Endometrial microvascular endothelial cells (primary cell): ENCODE results near the gene FITM1. TPM values are rescaled to one million over a fixed set of nuclear protein-coding genes. Genes with fewer than 3 reads are reported as not detected.

ENCODE experiments used
- in situ Hi-C: cut with HindIII; loops from 2 replicates; pipeline ENCODE4 v1.10.0; 2017; ENCODE audit warnings: low sequenced_read_pairs, low pct_unique_long_range_greater_than_20kb; ENCODE audit errors: inconsistent ontology term
- total RNA-seq: library from RNA; depleted of rRNA; stranded (reverse); fragments of >200 nt; gene quantifications from one replicate; pipeline ENCODE4 v1.2.3, GENCODE V29; 2015; ENCODE audit errors: inconsistent ontology term

FITM1 gene, protein sequence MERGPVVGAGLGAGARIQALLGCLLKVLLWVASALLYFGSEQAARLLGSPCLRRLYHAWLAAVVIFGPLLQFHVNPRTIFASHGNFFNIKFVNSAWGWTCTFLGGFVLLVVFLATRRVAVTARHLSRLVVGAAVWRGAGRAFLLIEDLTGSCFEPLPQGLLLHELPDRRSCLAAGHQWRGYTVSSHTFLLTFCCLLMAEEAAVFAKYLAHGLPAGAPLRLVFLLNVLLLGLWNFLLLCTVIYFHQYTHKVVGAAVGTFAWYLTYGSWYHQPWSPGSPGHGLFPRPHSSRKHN
- 3.3 TPM for total RNA-seq

GRCh38 chr14:24130380-24130716 is at the start of gene FITM1:
FITM1 (plus strand) TSS chr14:24130659; CDS start chr14:24131564, 905 bp downstream.
- in situ Hi-C loops = no loop called here

- in situ Hi-C loops = no loop called here
Observed at GRCh38 chr14:24080888-24081738, 49.3 kb upstream of the FITM1 start.

GRCh38 chr14:24081739-24082211 is 48.7 kb upstream of the FITM1 start:
- in situ Hi-C loops = no loop called here

GRCh38 chr14:24082411-24083080 is 47.9 kb upstream of the FITM1 start:
- in situ Hi-C loops = no loop called here

GRCh38 chr14:24083462-24083861 is 47.0 kb upstream of the FITM1 start:
- in situ Hi-C loops = no loop called here

- in situ Hi-C loops = no loop called here
Observed at GRCh38 chr14:24084440-24084839, 46.0 kb upstream of the FITM1 start.

DNA sequence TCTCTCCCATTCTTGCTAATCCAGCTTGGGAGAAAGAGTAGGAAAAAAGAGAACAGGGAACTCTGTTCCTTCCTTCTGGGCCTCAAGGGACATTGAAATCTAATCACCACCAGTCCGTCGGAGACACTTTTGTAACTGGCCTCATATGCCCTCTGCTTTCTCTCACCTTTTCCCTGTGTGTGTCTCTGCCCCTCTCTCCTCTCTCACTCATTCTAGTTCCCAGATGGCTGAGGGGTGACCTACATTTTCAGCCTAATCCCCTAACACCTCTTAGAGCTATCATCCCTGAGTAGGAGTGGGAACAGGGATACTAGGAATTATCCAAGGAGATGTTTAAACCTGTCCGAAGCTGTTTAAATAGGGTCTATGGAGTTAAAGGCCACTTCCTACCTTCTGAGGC is 45.2 kb upstream of the FITM1 start:
- in situ Hi-C loops = no loop called here

- in situ Hi-C loops = no loop called here
Observed at GRCh38 chr14:24086193-24086955, 44.1 kb upstream of the FITM1 start.

- in situ Hi-C loops = no loop called here
Observed at GRCh38 chr14:24087004-24087403, 43.5 kb upstream of the FITM1 start.

- in situ Hi-C loops = no loop called here
Observed at GRCh38 chr14:24088095-24088494, 42.4 kb upstream of the FITM1 start.

- in situ Hi-C loops = no loop called here
Observed at GRCh38 chr14:24089890-24090289, 40.6 kb upstream of the FITM1 start.

DNA sequence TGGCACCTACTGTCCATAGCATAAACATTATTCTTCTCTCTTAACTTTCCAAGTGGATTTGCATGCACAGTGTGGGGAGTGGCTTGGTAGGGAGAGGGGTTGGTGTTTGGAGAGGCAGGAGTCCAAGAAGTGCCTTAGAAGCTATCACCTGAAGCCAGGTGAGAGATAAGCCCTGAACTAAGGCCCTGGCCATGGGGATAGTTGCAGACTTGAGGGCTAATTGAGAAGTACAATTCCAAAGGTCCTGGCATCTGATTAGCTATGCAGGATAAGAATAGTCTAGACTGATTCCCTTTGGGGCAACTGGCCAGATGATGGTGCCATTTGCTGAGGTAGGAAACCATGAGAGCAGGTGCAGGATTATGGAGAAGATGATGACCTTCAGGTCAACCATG is 38.4 kb upstream of the FITM1 start:
- in situ Hi-C loops = no loop called here

DNA sequence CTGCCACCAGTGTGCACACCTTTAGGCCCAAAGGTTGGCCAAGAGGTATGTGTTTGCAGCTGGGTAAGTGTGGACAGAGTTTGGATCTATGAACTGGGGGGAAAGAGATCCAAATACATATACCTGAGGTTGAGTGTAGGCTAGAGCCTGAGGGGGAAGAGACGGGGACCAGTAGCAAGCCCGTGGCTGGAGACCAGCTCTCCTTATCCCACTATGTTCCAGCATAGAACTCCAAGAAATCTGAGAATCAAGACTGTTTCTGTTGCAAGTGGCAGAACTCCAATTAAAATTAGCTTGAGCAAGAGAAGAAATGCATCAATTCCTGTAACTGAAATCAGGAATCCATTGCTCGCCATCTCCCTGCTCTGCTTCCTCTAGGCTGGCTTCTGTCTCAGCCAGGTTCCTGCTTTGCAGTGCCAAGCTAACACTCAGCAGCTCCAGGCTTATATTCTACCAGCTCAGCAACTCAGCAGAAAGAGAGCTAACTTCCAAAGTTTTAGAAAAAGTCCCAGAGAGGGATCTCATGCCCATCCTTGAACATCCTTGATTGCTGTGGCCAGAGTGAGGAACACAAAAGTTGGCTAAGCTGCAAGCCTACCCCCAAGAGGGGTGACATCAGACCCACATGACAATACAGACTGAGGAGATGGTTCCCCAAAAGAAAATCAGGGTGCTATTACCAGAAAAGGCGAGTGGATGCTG is 37.8 kb upstream of the FITM1 start:
- in situ Hi-C loops = no loop called here

DNA sequence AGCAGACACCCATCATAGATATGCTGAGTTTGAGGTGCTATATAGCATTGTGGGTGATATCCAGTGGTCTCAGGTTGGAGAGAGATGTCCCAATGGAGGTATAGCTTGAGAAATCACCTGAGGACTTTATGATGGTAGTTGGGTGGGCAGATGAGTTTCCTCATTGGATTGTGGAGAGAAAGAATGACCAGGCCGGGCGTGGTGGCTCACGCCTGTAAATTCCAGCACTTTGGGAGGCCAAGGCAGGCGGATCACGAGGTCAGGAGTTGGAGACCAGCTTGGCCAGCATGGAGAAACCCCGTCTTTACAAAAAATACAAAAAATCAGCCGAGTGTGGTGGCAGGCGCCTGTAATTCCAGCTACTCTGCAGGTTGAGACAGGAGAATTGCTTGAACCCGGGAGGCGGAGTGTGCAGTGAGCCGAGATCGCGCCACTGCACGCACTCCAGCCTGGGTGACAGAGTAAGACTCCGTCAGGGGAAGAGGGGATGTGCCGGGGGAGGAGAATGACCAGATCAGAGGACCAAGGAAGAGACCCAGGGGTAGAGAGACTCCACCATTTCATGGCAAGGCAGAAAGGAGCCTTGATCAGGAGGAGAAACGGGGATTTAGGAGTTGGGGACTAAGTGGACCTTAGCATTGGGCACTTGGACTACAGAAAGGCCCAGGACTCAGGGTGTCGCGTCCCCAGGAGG is 37.1 kb upstream of the FITM1 start:
- in situ Hi-C loops = no loop called here

DNA sequence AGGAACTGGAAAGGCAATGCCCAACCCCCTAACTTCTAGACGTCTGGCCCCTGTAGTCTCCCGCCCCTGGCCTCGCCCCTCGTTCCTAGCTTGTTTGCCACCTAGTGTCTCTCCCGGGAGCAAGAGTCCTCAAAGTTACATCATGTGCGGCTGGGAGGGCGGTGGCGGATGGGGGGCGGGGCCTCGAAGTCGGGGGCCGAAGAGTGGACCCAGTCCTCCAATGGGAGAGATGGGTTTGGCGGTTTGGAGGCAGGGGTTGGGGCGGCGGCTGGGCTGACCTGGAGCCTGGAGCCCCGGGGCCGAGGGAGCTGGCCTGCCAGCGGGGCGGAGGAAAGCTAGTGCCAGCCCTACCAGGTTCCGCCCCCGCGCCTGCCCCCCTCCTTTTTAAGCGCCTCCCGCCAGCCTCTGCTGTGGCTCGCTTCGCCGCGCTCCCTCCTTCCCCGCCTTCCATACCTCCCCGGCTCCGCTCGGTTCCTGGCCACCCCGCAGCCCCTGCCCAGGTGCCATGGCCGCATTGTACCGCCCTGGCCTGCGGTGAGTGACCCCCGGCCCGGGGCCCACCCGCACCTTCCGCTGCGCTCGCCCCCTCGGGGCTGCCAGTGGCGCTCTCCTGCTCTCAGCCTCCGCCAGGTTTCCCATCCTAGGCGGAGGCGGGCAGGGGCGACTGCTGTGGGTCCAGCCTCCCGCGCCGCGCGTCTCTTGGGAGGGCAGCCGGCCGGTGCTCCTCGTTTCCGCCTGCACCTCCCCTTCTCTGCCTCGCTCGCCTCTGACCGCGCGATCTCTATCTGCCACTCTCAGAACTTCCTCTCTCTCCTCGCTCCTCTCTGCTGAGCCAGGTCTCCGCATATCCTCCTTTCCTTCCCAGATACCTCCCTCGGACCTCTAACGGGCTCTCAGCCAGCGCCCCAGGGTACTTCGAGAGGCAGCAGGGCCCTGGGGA is 36.3 kb upstream of the FITM1 start, which contains the start of gene PCK2:
Gene PCK2 (plus strand): TSS at position 411 of the 940 bp plus-strand sequence. CDS start 95 bp downstream, at position 506.
- in situ Hi-C loops = no loop called here

- in situ Hi-C loops = no loop called here
Observed at GRCh38 chr14:24094841-24095270, 35.6 kb upstream of the FITM1 start.
